Neural progenitor cell (in vitro differentiated cells): ENCODE measurements around the gene MRPS21. TPM values are rescaled to one million over a fixed set of nuclear protein-coding genes. Genes with fewer than 3 reads are reported as not detected.
"Not testable (repeated sequence)": the region's sequence is repeated elsewhere in the genome, so short reads cannot be mapped to it uniquely, and the experiment has no call there.

Experiments used
- DNase-seq: peaks from one replicate; pipeline ENCODE4 v3.0.0-alpha.2; 2016; ENCODE audit warnings: low spot score
- H2AFZ ChIP-seq: fragments of 200-600 bp; sonication (generic); replicated peaks from 2 replicates; pipeline ENCODE4 v1.6.1; 2016; ENCODE audit warnings: antibody characterized with exemption
- H3F3A ChIP-seq: fragments of 200-600 bp; sonication (generic); 2 replicates; pipeline ENCODE4 v1.6.1; 2016; ENCODE audit warnings: antibody characterized with exemption, low read depth
- H3K27ac ChIP-seq: fragments of 200-600 bp; sonication (generic); 2 replicates; pipeline ENCODE4 v1.5.1; 2016; ENCODE audit warnings: mild to moderate bottlenecking
- H3K27me3 ChIP-seq: fragments of 200-600 bp; sonication (generic); 2 replicates; pipeline ENCODE4 v1.6.1; 2016; ENCODE audit warnings: mild to moderate bottlenecking, moderate library complexity
- H3K36me3 ChIP-seq: fragments of 200-600 bp; sonication (generic); 2 replicates; pipeline ENCODE4 v1.5.1; 2016
- H3K4me1 ChIP-seq: fragments of 200-600 bp; sonication (generic); 2 replicates; pipeline ENCODE4 v1.6.1; 2016; ENCODE audit warnings: mixed run types
- H3K4me2 ChIP-seq: fragments of 200-600 bp; sonication (generic); 2 replicates; pipeline ENCODE4 v1.6.1; 2016
- H3K4me3 ChIP-seq: fragments of 200-600 bp; sonication (generic); 2 replicates; pipeline ENCODE4 v1.5.1; 2016
- H3K79me2 ChIP-seq: fragments of 200-600 bp; sonication (generic); 2 replicates; pipeline ENCODE4 v1.6.1; 2016; ENCODE audit warnings: low read depth
- H3K9ac ChIP-seq: fragments of 200-600 bp; sonication (generic); 2 replicates; pipeline ENCODE4 v1.6.1; 2016
- H3K9me3 ChIP-seq: fragments of 200-600 bp; sonication (generic); 2 replicates; pipeline ENCODE4 v1.5.1; 2016; ENCODE audit warnings: low read depth
- H4K20me1 ChIP-seq: fragments of 200-600 bp; sonication (generic); 2 replicates; pipeline ENCODE4 v1.6.1; 2016; ENCODE audit warnings: low read depth
- H3K27ac Mint-ChIP-seq: 3 replicates; pipeline ENCODE4 v1.8.0; 2021; ENCODE audit warnings: mixed read lengths
- H3K27me3 Mint-ChIP-seq: 2 replicates; pipeline ENCODE4 v1.8.0; 2022; ENCODE audit warnings: low read depth, mild to moderate bottlenecking, inconsistent platforms, moderate library complexity, mixed read lengths; ENCODE audit not compliant: insufficient read depth
- H3K36me3 Mint-ChIP-seq: 3 replicates; pipeline ENCODE4 v1.8.0; 2021; ENCODE audit warnings: mixed read lengths
- H3K4me1 Mint-ChIP-seq: 3 replicates; pipeline ENCODE4 v1.8.0; 2021; ENCODE audit warnings: mixed read lengths
- H3K4me3 Mint-ChIP-seq: 3 replicates; pipeline ENCODE4 v1.8.0; 2021; ENCODE audit warnings: mild to moderate bottlenecking, moderate library complexity, mixed read lengths
- H3K9me3 Mint-ChIP-seq: 3 replicates; pipeline ENCODE4 v1.8.0; 2020; ENCODE audit warnings: mixed read lengths
- EZH2 ChIP-seq: fragments of 200-600 bp; sonication (generic); IDR thresholded peaks from 2 replicates; pipeline ENCODE4 v1.6.1; 2017; ENCODE audit warnings: antibody characterized with exemption, mild to moderate bottlenecking, moderate library complexity
- EZH2phosphoT487 ChIP-seq: fragments of 200-600 bp; sonication (generic); IDR thresholded peaks from 2 replicates; pipeline ENCODE4 v1.6.1; 2017; ENCODE audit warnings: antibody characterized with exemption
- total RNA-seq: library from RNA; depleted of rRNA; stranded (reverse); fragments of >200 nt; gene quantifications from 2 replicates; pipeline ENCODE4 v1.2.3, GENCODE V29; 2015; ENCODE audit warnings: low replicate concordance
- TF ChIP-seq, protein P1 (sequence below): fragments of 200-600 bp; sonication (generic); IDR thresholded peaks from 2 replicates; pipeline ENCODE4 v1.5.1; 2017; ENCODE audit warnings: antibody characterized with exemption, mild to moderate bottlenecking

Gene MRPS21
- total RNA-seq, 1 donor from 2014 or later: 75.1 TPM

DNA sequence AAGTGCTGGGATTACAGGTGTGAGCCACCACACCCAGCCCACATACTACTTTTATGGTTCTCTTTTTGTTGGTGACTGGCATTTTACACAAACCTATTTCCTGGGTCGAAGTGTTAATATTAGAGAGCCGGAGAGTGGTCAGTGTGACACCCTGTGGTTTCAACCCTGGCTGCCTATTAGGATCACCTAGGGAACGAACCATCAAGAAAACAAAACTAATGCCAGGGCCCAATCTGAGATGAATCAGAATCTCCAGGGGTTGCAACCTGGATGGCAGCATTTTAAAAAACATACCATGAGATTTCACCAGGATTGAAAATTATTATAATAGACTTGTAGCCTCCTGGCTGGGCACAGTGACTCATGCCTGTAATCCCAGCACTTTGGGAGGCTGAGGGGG, 6.1 kb downstream of the MRPS21 start:
- no peak for DNase-seq
- Mint-ChIP-seq H3K4me1 (peaks cover 10% of the 10 kb centered on the region), H3K9me3 (no peaks in the 10 kb centered on the region), H3K36me3 (peaks cover 33% of the 10 kb centered on the region), H3K27me3 (no peaks in the 10 kb centered on the region), H3K27ac (no peak overlapping the region), H3K4me3 (no peak overlapping the region)
- Histone ChIP-seq H3K79me2 (peaks cover 49% of the 10 kb centered on the region), H3K27ac (no peak overlapping the region), H3K9me3 (no peaks in the 10 kb centered on the region), H2AFZ (no peak overlapping the region), H4K20me1 (peaks cover 6% of the 10 kb centered on the region), H3K4me1 (no peaks in the 10 kb centered on the region), H3K4me2 (no peak overlapping the region), H3F3A (peaks cover 11% of the 10 kb centered on the region), H3K27me3 (no peaks in the 10 kb centered on the region), H3K4me3 (no peak overlapping the region), H3K36me3 (no peaks in the 10 kb centered on the region), H3K9ac (no peak overlapping the region)
- TF ChIP-seq, protein P1, sequence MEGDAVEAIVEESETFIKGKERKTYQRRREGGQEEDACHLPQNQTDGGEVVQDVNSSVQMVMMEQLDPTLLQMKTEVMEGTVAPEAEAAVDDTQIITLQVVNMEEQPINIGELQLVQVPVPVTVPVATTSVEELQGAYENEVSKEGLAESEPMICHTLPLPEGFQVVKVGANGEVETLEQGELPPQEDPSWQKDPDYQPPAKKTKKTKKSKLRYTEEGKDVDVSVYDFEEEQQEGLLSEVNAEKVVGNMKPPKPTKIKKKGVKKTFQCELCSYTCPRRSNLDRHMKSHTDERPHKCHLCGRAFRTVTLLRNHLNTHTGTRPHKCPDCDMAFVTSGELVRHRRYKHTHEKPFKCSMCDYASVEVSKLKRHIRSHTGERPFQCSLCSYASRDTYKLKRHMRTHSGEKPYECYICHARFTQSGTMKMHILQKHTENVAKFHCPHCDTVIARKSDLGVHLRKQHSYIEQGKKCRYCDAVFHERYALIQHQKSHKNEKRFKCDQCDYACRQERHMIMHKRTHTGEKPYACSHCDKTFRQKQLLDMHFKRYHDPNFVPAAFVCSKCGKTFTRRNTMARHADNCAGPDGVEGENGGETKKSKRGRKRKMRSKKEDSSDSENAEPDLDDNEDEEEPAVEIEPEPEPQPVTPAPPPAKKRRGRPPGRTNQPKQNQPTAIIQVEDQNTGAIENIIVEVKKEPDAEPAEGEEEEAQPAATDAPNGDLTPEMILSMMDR: no peak
- TF ChIP-seq EZH2phosphoT487: no peak
- TF ChIP-seq EZH2: no peak

DNA sequence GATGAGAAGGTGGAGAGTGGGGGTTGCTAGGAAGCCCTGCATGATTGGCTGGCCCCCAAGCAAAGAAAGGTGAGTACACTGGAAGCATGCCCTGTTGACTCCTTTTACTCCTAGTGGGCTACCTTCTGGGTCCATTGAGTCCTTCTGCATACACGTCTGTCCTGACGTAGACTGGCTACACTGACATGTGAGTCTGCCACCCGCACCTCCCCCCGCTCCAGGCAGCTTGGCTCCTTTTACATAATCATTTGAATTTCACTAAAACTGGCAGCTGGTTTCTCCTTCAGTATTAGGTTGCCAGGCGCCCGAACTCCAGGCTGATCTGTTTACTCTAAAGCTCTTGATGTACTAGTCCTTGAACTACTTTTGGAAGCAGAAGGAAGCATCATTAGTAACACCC, 8.7 kb downstream of the MRPS21 start:
- no peak for DNase-seq
- H3K36me3 Mint-ChIP-seq: peaks cover 29% of the 10 kb centered on the region
- H3K9me3 Mint-ChIP-seq: no peaks in the 10 kb centered on the region
- Histone ChIP-seq H2AFZ (no peak overlapping the region), H3K4me3 (no peak overlapping the region), H3K9ac (no peak overlapping the region), H3K27me3 (no peaks in the 10 kb centered on the region), H3K36me3 (no peaks in the 10 kb centered on the region), H3K4me1 (no peaks in the 10 kb centered on the region), H3K4me2 (no peak overlapping the region), H3K9me3 (no peaks in the 10 kb centered on the region), H3K27ac (no peak overlapping the region), H4K20me1 (peaks cover 4% of the 10 kb centered on the region), H3K79me2 (peaks cover 27% of the 10 kb centered on the region), H3F3A (no peaks in the 10 kb centered on the region)
- H3K4me3 Mint-ChIP-seq: no peak overlapping the region
- H3K27me3 Mint-ChIP-seq: no peaks in the 10 kb centered on the region
- TF ChIP-seq EZH2phosphoT487 (no peak), EZH2 (no peak)
- TF ChIP-seq, protein P1: no peak
- H3K27ac Mint-ChIP-seq: no peak overlapping the region
- H3K4me1 Mint-ChIP-seq: no peaks in the 10 kb centered on the region

DNA sequence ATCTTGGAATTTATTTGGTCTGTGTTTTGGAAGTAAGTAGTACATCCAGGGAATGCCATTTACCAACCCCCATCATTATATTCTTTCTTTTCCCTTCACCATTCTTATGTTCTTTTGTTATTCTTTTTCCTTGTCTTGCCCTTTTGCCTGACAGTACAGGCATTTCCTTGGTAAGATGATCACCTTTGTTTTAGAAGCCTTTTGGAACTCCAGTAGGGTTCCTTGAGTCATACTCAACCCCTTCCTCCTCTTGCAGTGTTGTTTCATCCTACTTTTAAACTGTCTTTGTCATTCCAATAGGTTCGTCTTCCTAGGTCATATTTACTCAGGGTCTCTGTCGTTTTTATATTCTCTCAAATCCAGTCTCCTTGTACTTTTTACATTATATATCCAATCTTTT, 9.2 kb downstream of the MRPS21 start:
- no peak overlapping the region for H3K4me2 ChIP-seq
- no peak overlapping the region for H3K4me3 ChIP-seq
- H3K27ac ChIP-seq: no peak overlapping the region
- H3K36me3 ChIP-seq: no peaks in the 10 kb centered on the region
- DNase-seq: no peak
- TF ChIP-seq EZH2phosphoT487: no peak
- TF ChIP-seq, protein P1: no peak
- TF ChIP-seq EZH2: no peak
- H3K4me1 ChIP-seq: no peaks in the 10 kb centered on the region
- H3K9me3 ChIP-seq: no peaks in the 10 kb centered on the region
- H3K4me3 Mint-ChIP-seq: no peak overlapping the region
- no peaks in the 10 kb centered on the region for H3K4me1 Mint-ChIP-seq
- H3K9me3 Mint-ChIP-seq: no peaks in the 10 kb centered on the region
- no peaks in the 10 kb centered on the region for H3F3A ChIP-seq
- H3K27ac Mint-ChIP-seq: no peak overlapping the region
- H4K20me1 ChIP-seq: peaks cover 4% of the 10 kb centered on the region
- H2AFZ ChIP-seq: no peak overlapping the region
- H3K36me3 Mint-ChIP-seq: peaks cover 27% of the 10 kb centered on the region
- no peaks in the 10 kb centered on the region for H3K27me3 Mint-ChIP-seq
- H3K27me3 ChIP-seq: no peaks in the 10 kb centered on the region
- peaks cover 25% of the 10 kb centered on the region for H3K79me2 ChIP-seq
- no peak overlapping the region for H3K9ac ChIP-seq

DNA sequence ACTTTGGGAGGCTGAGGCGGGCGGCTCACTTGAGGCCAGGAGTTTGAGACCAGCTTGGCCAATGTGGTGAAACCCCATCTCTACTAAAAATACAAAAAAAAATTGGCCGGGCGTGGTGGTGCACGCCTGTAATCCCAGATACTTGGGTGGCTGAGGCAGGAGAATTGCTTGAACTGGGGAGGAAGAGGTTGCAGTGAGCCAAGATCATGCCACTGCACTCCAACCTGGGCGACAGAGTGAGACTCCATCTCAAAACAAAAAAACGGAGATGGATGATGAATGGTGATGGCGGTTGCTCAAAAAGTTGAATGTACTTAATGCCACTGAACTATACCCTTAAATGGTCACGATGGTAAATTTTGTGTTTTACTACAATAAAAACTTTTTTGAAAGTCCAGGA, 14.9 kb downstream of the MRPS21 start:
- H4K20me1 ChIP-seq, H3K4me1 ChIP-seq, H3K9ac ChIP-seq, H3K4me3 Mint-ChIP-seq, H3K4me1 Mint-ChIP-seq, H3K27me3 ChIP-seq, H2AFZ ChIP-seq, H3K27me3 Mint-ChIP-seq, H3K9me3 ChIP-seq, H3K27ac ChIP-seq, H3K79me2 ChIP-seq, H3K36me3 ChIP-seq, H3K9me3 Mint-ChIP-seq, DNase-seq, H3F3A ChIP-seq, H3K4me3 ChIP-seq, H3K4me2 ChIP-seq, H3K27ac Mint-ChIP-seq: not testable (repeated sequence)
- peaks cover 16% of the 10 kb centered on the region for H3K36me3 Mint-ChIP-seq
